GM12878 (cell line): ENCODE data around the gene FBXL7.

Experiments
- CTCF ChIP-seq, 3 experiments: IDR thresholded peaks in 2 of 3; conservative IDR thresholded peaks in 1 of 3; 2 replicates each; pipeline ENCODE4 v1.5.1; 2011; ENCODE audit warnings: low read depth in 3 of 3, low read length in 3 of 3, mild to moderate bottlenecking in 3 of 3, control low read depth in 2 of 3, moderate library complexity in 2 of 3, inconsistent platforms in 1 of 3, mixed read lengths in 1 of 3; ENCODE audit not compliant: control insufficient read depth in 2 of 3, insufficient read depth in 1 of 3; ENCODE audit errors: extremely low read depth in 1 of 3
- DPF2 ChIP-seq: fragments of 450-650 bp; IDR thresholded peaks from 2 replicates; pipeline ENCODE4 v1.6.1; 2017; ENCODE audit warnings: mild to moderate bottlenecking
- EGR1 ChIP-seq, 2 experiments: IDR thresholded peaks; 1 replicate in 1 of 2; 2 replicates in 1 of 2; pipeline ENCODE4 v1.6.1; 2011 to 2012; ENCODE audit warnings: low read depth in 2 of 2, low read length in 2 of 2, borderline replicate concordance in 1 of 2, mild to moderate bottlenecking in 1 of 2, moderate library complexity in 1 of 2
- MXI1 ChIP-seq: fragments of 150-350 bp; IDR thresholded peaks from 2 replicates; pipeline ENCODE4 v1.6.1; 2011; ENCODE audit warnings: low read depth, mild to moderate bottlenecking, inconsistent platforms, low read length, improper control_type of control experiment
- NR2C2 ChIP-seq: IDR thresholded peaks from 2 replicates; pipeline ENCODE4 v1.6.1; 2011; ENCODE audit warnings: borderline replicate concordance, low read depth; ENCODE audit not compliant: control insufficient read depth, insufficient read length
- NRF1 ChIP-seq: conservative IDR thresholded peaks from 2 replicates; pipeline ENCODE4 v1.6.1; 2011; ENCODE audit warnings: mild to moderate bottlenecking, low read depth, low read length, improper control_type of control experiment
- PAX5 ChIP-seq: IDR thresholded peaks from 2 replicates; pipeline ENCODE4 v1.6.1; 2011; ENCODE audit warnings: low read depth, low read length, borderline replicate concordance
- POLR2A ChIP-seq: IDR thresholded peaks from 2 replicates; pipeline ENCODE4 v1.6.1; 2011; ENCODE audit warnings: low read depth, mild to moderate bottlenecking, low read length
- RAD21 ChIP-seq: IDR thresholded peaks from 2 replicates; pipeline ENCODE4 v1.6.1; 2011; ENCODE audit warnings: mild to moderate bottlenecking, low read depth, low read length, moderate library complexity; ENCODE audit not compliant: insufficient read depth
- STAT3 ChIP-seq: IDR thresholded peaks from 2 replicates; pipeline ENCODE4 v1.6.1; 2011; ENCODE audit warnings: low read depth, low read length, improper control_type of control experiment
- YY1 ChIP-seq: IDR thresholded peaks from 2 replicates; pipeline ENCODE4 v1.6.1; 2011; ENCODE audit warnings: low read depth, mild to moderate bottlenecking, low read length
- ZNF24 ChIP-seq: fragments of 450-650 bp; IDR thresholded peaks from 2 replicates; pipeline ENCODE4 v1.6.1; 2017; ENCODE audit warnings: antibody characterized with exemption, mild to moderate bottlenecking

GRCh38 chr5:15575666-15576065, 75.7 kb downstream of the FBXL7 start:
- TF ChIP-seq CTCF (IDR thresholded peaks at IDR 0.05 in 2 of 3, conservative IDR thresholded peaks at IDR 0.05 in 1 of 3; ENCODE audit: control insufficient read depth in 2 of 3, extremely low read depth in 1 of 3, insufficient read depth in 1 of 3, low read depth in 3 of 3, low read length in 3 of 3) (no peak), ZNF24 (no peak), STAT3 (no peak), PAX5 (no peak), RAD21 (no peak), NR2C2 (no peak), DPF2 (no peak), POLR2A (no peak), NRF1 (no peak), EGR1 (IDR thresholded peaks at IDR 0.05; ENCODE audit: borderline replicate concordance in 1 of 2, low read depth in 2 of 2, low read length in 2 of 2) (no peak), MXI1 (no peak), YY1 (no peak)
